ENCODE results near the gene AXIN1. TPM values are rescaled to one million over a fixed set of nuclear protein-coding genes. Genes with fewer than 3 reads are reported as not detected.

AXIN1 gene
- total RNA-seq, 2 donors from 2014 or later = 21.4 to 22.8 TPM

- Mint-ChIP-seq H3K36me3 (peaks cover 0 to under 1% of the 10 kb centered on the region in 2 donors), H3K9me3 (no peaks in the 10 kb centered on the region), H3K27ac (no peak overlapping the region)
- DNase-seq (ENCODE audit: low spot score in 2 of 2) (no peak), ATAC-seq (no peak)
Measured at GRCh38 chr16:240559-240958, 112.0 kb downstream of the AXIN1 start.

GRCh38 chr16:239948-240277 is 112.6 kb downstream of the AXIN1 start:
- Mint-ChIP-seq H3K27ac (no peak overlapping the region), H3K9me3 (no peaks in the 10 kb centered on the region), H3K36me3 (peaks cover 0 to 7% of the 10 kb centered on the region in 2 donors)
- DNase-seq (ENCODE audit: low spot score in 2 of 2) (no peak), ATAC-seq (no peak)

Other genes with a start within 250 kb of the AXIN1 start
- gene NPRL3, start 214.1 kb downstream of the AXIN1 start, total RNA-seq = 10 to 100 TPM; 27.4 to 51.3 TPM
- not detected for gene HBZ, start 200.1 kb downstream of the AXIN1 start, total RNA-seq
- not detected for gene HBM, start 186.7 kb downstream of the AXIN1 start, total RNA-seq
- not detected for gene HBA2, start 179.8 kb downstream of the AXIN1 start, total RNA-seq
- not detected for gene HBA1, start 176.0 kb downstream of the AXIN1 start, total RNA-seq
- gene HBQ1, start 172.3 kb downstream of the AXIN1 start, total RNA-seq = 1 to 10 TPM in 1 of 2 donors, not detected in 1; 2.1 TPM
- 10 to 100 TPM; 66.1 to 88.3 TPM for gene LUC7L, start 123.3 kb downstream of the AXIN1 start, total RNA-seq
- 10 to 100 TPM in 1 of 2 donors, 1 to 10 TPM in 1; 3.8 to 11.5 TPM for gene FAM234A, start 117.9 kb downstream of the AXIN1 start, total RNA-seq
- under 1 TPM in 1 of 2 donors, not detected in 1; 0.14 TPM for gene RGS11, start 76.8 kb downstream of the AXIN1 start, total RNA-seq
- gene ARHGDIG, start 72.1 kb downstream of the AXIN1 start, total RNA-seq = not detected
- gene PDIA2, start 69.6 kb downstream of the AXIN1 start, total RNA-seq = not detected
- gene MRPL28, start 17.8 kb upstream of the AXIN1 start, total RNA-seq = 10 to 100 TPM; 77.9 to 97.7 TPM
- 10 to 100 TPM; 18.5 to 46.1 TPM for gene PGAP6, start 29.3 kb upstream of the AXIN1 start, total RNA-seq
- 10 to 100 TPM; 15.6 to 58.4 TPM for gene NME4, start 44.5 kb upstream of the AXIN1 start, total RNA-seq
- 10 to 100 TPM; 12.6 to 14.6 TPM for gene DECR2, start 49.2 kb upstream of the AXIN1 start, total RNA-seq
- 10 to 100 TPM; 18.6 to 32.0 TPM for gene RAB11FIP3, start 72.9 kb upstream of the AXIN1 start, total RNA-seq
- 10 to 100 TPM; 55.5 to 76.5 TPM for gene CAPN15, start 175.0 kb upstream of the AXIN1 start, total RNA-seq
- not detected for gene PRR35, start 207.7 kb upstream of the AXIN1 start, total RNA-seq
- gene NHLRC4, start 214.3 kb upstream of the AXIN1 start, total RNA-seq = 1 to 10 TPM in 1 of 2 donors, under 1 TPM in 1; 0.59 to 1.8 TPM
- 10 to 100 TPM; 21.9 to 24.2 TPM for gene PIGQ, start 217.2 kb upstream of the AXIN1 start, total RNA-seq
- gene RAB40C, start 237.3 kb upstream of the AXIN1 start, total RNA-seq = 10 to 100 TPM; 12.1 to 13.0 TPM

Data from activated naive CD4-positive, alpha-beta T cell treated with anti-CD3 and anti-CD28 coated beads, Interleukin-2, amount 50 U/mL, for 72 hours (primary cell).